Gastrocnemius medialis (tissue), 4 donors: ENCODE data around the gene ANKS6. TPM values are rescaled to one million over a fixed set of nuclear protein-coding genes. Genes with fewer than 3 reads are reported as not detected.
A peak's percentile ranks its signal among the peaks of the same experiment; 100 is the strongest.

Source experiments
- ATAC-seq, 2 donors: fragments of 150-250 bp; one replicate each; pipeline ENCODE4 v1.9.1; 2016
- DNase-seq, 2 donors: peaks; one replicate each; pipeline ENCODE4 v3.0.0-alpha.2; 2019
- H3K27ac ChIP-seq, 4 donors: fragments of 200-600 bp; sonication (generic); 1 replicate in 1 of 4; 2 replicates in 3 of 4; pipeline ENCODE4 v1.5.1; 2016 to 2018; ENCODE audit warnings: mild to moderate bottlenecking in 2 of 4, moderate library complexity in 1 of 4
- H3K27me3 ChIP-seq, 3 donors: fragments of 200-600 bp; sonication (generic) in 2 of 3; 1 replicate in 1 of 3; 2 replicates in 2 of 3; pipeline versions ENCODE4 v1.5.1 to v1.6.0; 2016 to 2019; ENCODE audit warnings: mild to moderate bottlenecking in 1 of 3, moderate library complexity in 1 of 3
- H3K36me3 ChIP-seq, 2 donors: fragments of 200-600 bp; sonication (generic) in 1 of 2; one replicate each; pipeline ENCODE4 v1.5.1; 2017 to 2018
- H3K4me1 ChIP-seq, 2 donors: fragments of 200-600 bp; sonication (generic) in 1 of 2; one replicate each; pipeline ENCODE4 v1.5.1; 2016 to 2017; ENCODE audit warnings: mild to moderate bottlenecking in 2 of 2
- H3K4me3 ChIP-seq, 4 donors: fragments of 200-600 bp; sonication (generic) in 3 of 4; 1 replicate in 1 of 4; 2 replicates in 3 of 4; pipeline ENCODE4 v1.5.1; 2016 to 2019; ENCODE audit warnings: mild to moderate bottlenecking in 2 of 4
- H3K9me3 ChIP-seq, 3 donors: fragments of 200-600 bp; sonication (generic) in 2 of 3; 1 replicate in 1 of 3; 2 replicates in 2 of 3; pipeline ENCODE4 v1.5.1; 2016 to 2019
- POLR2A ChIP-seq, 2 donors: fragments of 450-650 bp; IDR thresholded peaks; one replicate each; pipeline ENCODE4 v1.6.1; 2017; ENCODE audit warnings: antibody characterized with exemption in 2 of 2, mild to moderate bottlenecking in 2 of 2, moderate library complexity in 2 of 2
- in situ Hi-C, 4 donors: fragments of 200-750 bp; cut with MboI; loops; one replicate each; pipeline versions ENCODE4 v1.15.0 to v1.8.0; 2017; ENCODE audit warnings: low sequenced_read_pairs in 4 of 4
- intact Hi-C: fragments of 100-400 bp; cut with DNase I; formaldehyde crosslinking; loops from one replicate; pipeline ENCODE4 v1.15.1; 2023; ENCODE audit warnings: low total_unique reads
- total RNA-seq, 4 donors: library from RNA; depleted of rRNA; stranded (reverse); fragments of >200 nt; gene quantifications; one replicate each; pipeline versions ENCODE4 v1.1.0 to v1.2.3, GENCODE V29; 2016
- TF ChIP-seq, protein P1 (sequence below), 5 experiments: fragments of 450-650 bp in 3 of 5; fragments of 200-600 bp in 2 of 5; sonication (generic) in 2 of 5; IDR thresholded peaks in 4 of 5; conservative IDR thresholded peaks in 1 of 5; 1 replicate in 4 of 5; 2 replicates in 1 of 5; pipeline ENCODE4 v1.5.1; 2016 to 2019; ENCODE audit warnings: antibody characterized with exemption in 5 of 5, mild to moderate bottlenecking in 3 of 5, moderate library complexity in 3 of 5

ANKS6 gene
- total RNA-seq, 4 donors from 2014 or later, result 3.9 to 7.0 (median 4.4) TPM

- peak in 1 of 2 donors; percentile 30 for ATAC-seq
- Histone ChIP-seq H3K9me3 (no peaks in the 10 kb centered on the region), H3K27me3 (peaks cover 16 to 23% (median 21%) of the 10 kb centered on the region in 3 donors)
Measured at GRCh38 chr9:98807814-98808195, 11.4 kb upstream of the ANKS6 start.

DNA sequence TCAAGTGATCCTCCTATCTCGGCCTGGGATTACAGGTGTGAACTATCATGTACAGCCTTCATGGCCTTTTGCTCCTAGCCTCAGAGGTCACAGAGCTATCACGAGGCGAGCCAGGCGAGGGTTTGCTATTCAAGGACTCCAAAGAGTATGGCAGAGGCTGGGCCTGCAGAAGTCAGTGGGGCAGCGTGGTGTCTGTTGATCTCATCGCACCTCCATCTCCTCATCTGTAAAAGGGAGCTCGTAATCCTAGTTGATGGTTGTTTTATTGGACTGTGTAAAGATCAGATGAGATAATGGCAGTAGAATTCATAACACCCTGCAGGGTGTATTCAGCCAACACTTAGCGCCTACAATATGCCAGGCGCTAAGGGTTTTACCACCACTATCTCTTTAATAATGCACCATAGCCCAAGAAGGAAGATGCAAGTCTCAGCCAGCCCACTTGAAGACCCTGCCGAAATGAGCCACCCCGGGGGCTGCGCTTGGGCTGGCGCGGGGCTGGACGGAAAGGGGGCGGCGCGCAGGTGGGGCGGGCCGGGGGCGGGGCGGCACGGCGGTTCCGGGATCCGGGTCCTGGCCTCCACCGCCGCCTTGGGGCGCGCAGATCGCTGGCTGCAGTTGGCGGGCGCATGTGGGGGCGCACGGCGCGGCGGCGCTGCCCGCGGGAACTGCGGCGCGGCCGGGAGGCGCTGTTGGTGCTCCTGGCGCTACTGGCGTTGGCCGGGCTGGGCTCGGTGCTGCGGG is 10.9 kb upstream of the ANKS6 start, which contains the start of gene GALNT12:
TSS of gene GALNT12 (plus strand) at position 601 of the 744 bp plus-strand sequence. CDS start at position 630, 29 bp downstream.
- Histone ChIP-seq H3K4me3 (peak within 1 kb of the TSS; percentile 35 to 57 (median 53)), H3K36me3 (no peaks in the 10 kb centered on the region), H3K4me1 (peaks cover 6 to 7% of the 10 kb centered on the region in 2 donors), H3K27ac (no peak within 1 kb of the TSS), H3K9me3 (no peaks in the 10 kb centered on the region), H3K27me3 (peaks cover 16 to 23% (median 21%) of the 10 kb centered on the region in 3 donors)
- intact Hi-C loops, result no loop called here
- DNase-seq (no peak), ATAC-seq (peak; percentile 14 to 34)
- in situ Hi-C loops, result no loop called here
- TF ChIP-seq, protein P1, sequence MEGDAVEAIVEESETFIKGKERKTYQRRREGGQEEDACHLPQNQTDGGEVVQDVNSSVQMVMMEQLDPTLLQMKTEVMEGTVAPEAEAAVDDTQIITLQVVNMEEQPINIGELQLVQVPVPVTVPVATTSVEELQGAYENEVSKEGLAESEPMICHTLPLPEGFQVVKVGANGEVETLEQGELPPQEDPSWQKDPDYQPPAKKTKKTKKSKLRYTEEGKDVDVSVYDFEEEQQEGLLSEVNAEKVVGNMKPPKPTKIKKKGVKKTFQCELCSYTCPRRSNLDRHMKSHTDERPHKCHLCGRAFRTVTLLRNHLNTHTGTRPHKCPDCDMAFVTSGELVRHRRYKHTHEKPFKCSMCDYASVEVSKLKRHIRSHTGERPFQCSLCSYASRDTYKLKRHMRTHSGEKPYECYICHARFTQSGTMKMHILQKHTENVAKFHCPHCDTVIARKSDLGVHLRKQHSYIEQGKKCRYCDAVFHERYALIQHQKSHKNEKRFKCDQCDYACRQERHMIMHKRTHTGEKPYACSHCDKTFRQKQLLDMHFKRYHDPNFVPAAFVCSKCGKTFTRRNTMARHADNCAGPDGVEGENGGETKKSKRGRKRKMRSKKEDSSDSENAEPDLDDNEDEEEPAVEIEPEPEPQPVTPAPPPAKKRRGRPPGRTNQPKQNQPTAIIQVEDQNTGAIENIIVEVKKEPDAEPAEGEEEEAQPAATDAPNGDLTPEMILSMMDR (IDR thresholded peaks at IDR 0.05 in 4 of 5, conservative IDR thresholded peaks at IDR 0.05 in 1 of 5), result no peak
- no peak for TF ChIP-seq POLR2A (IDR thresholded peaks at IDR 0.05)

More at GRCh38 chr9:98807814-98808195, 11.4 kb upstream of the ANKS6 start:
- Histone ChIP-seq H3K4me3 (peak overlapping the region; percentile 33 to 57 (median 53)), H3K4me1 (peaks cover 6 to 7% of the 10 kb centered on the region in 2 donors), H3K36me3 (no peaks in the 10 kb centered on the region), H3K27ac (no peak overlapping the region)
- DNase-seq, result no peak
- intact Hi-C loops, result no loop called here
- TF ChIP-seq, protein P1 (IDR thresholded peaks at IDR 0.05 in 4 of 5, conservative IDR thresholded peaks at IDR 0.05 in 1 of 5), result no peak
- TF ChIP-seq POLR2A (IDR thresholded peaks at IDR 0.05), result no peak
- in situ Hi-C loops, result no loop called here

DNA sequence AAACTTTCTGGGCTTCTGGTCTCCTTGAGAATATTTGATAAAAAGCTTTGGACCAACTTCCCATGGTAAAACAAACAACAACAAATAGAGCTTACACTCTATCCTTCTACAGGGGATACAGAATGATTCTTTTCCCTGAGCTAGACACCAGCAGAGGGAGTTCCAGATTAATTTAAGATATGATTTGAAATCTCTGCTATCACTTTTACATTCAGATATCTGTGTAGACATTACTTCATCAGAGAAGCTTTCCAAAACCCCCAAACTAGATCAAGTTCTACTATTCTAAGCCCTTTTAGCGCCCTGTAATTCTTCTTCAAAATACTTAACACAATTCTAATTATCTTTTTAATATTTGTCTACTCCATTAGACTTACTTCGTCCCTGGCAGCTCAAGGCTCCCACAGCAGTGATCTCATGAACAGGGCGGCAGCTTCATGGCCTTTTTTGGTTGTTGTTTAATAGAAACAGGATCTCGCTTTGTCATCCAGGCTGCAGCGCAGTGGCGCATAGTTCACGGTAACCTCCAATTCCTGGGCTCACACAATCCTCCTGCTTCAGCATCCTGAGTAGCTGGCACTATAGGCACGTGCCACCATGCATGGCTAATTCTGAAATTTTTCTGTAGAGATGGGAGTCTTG is 10.2 kb upstream of the ANKS6 start:
- Histone ChIP-seq H3K36me3 (no peaks in the 10 kb centered on the region), H3K27me3 (peaks cover 16 to 21% (median 20%) of the 10 kb centered on the region in 3 donors), H3K9me3 (no peaks in the 10 kb centered on the region), H3K27ac (no peak overlapping the region), H3K4me1 (peaks cover 6 to 7% of the 10 kb centered on the region in 2 donors), H3K4me3 (no peak overlapping the region)
- DNase-seq (no peak), ATAC-seq (no peak)
- in situ Hi-C loops (no loop called here), intact Hi-C loops (no loop called here)
- TF ChIP-seq, protein P1 (IDR thresholded peaks at IDR 0.05 in 4 of 5, conservative IDR thresholded peaks at IDR 0.05 in 1 of 5), result no peak
- no peak for TF ChIP-seq POLR2A (IDR thresholded peaks at IDR 0.05)

- no peaks in the 10 kb centered on the region for H3K9me3 ChIP-seq
- intact Hi-C loops, result no loop called here
- H3K4me1 ChIP-seq, result peaks cover 6 to 7% of the 10 kb centered on the region in 2 donors
- in situ Hi-C loops, result no loop called here
- H3K4me3 ChIP-seq, result no peak overlapping the region
- H3K27ac ChIP-seq, result no peak overlapping the region
- DNase-seq, result no peak
- TF ChIP-seq, protein P1 (IDR thresholded peaks at IDR 0.05 in 4 of 5, conservative IDR thresholded peaks at IDR 0.05 in 1 of 5), result no peak
- TF ChIP-seq POLR2A (IDR thresholded peaks at IDR 0.05), result no peak
- ATAC-seq, result no peak
- no peaks in the 10 kb centered on the region for H3K36me3 ChIP-seq
- peaks cover 16 to 21% (median 20%) of the 10 kb centered on the region in 3 donors for H3K27me3 ChIP-seq
Measured at GRCh38 chr9:98805506-98806272, 9.3 kb upstream of the ANKS6 start.
